HG02884 (cell line): ENCODE data around the gene S1PR1.

Experiments
- ATAC-seq: cut with Tn5 transposase; IDR thresholded peaks from one replicate; pipeline ENCODE4 v1.9.1; 2021; ENCODE audit warnings: mild to moderate bottlenecking, moderate library complexity; ENCODE audit not compliant: unreplicated experiment

S1PR1 gene

DNA sequence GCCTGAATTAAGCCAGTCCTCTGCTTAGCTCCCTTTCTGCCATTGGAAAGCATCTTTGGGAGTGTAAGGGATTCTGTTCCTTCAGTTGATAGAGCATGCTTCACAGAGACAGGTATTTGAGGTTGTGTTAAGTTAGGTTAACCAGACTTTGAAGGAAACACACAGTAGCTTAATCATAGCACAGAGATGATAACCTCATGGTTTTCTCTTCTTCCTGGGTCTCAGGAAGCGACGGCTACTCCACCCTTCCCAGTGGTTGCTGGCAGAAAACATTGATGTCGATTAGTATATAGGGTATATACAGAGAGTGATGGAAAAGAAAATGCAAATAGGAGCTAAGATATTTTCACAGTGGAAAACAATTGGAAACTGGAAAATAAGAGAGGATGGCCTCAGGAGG lies 42.0 kb downstream of the S1PR1 start:
- ATAC-seq: no peak

DNA sequence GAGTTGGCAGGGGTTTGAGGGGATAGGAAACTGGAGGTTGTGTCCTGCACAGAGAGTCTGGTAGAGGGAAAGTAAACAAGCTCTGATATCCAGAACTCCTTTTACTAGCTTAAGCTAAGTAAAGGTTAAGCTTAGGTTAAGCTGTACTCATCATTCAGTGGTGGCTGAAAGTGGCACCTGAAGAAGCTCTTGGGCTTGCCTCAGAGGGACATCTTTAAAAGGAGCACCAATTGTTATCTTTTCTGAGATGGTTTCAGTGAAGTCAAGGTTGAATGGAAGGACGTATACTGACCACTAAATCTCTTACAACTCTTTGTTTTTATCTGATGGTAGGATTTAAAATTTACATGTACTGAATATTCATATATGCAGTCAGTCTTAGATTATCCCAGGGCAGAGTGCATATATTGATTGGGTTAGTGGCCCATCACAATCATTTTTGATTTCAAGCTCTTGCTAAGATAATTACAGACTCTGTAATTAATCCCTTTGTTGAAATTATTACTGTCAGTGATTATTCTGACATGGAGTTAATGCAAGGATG lies 43.3 kb downstream of the S1PR1 start:
- ATAC-seq: no peak

DNA sequence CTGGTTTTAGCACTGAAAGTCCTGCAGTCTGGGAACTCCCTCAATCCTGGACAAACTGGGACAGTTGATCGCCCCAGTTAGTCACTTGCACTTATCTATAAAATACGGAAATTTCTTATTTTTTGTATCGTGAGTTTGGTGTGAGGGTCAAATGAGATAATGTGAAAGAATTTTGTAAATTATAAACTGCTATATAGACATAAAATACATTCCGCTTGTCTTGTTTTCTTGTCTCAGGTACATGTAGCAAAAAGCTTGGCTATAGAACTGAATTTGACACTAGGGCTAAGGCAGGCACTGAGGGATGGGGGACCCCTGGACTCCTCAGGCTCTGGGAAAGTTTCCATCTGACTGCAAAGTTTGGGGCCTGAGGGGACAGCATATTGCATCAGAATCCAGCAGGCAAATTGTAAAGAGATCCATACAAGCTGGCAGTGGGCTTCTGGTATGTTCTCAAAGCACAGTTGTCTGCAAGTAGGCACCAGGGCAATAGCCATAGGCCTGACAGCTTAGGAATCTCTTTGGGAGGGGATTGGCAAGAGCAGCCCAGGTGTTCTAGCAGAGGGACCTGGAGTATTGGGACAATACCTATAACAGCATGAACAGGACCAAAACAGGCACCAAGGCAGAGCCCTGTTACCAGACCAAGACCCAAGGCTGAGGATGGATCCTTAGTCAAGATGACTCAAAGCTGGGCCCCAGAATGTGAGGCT lies 44.3 kb downstream of the S1PR1 start:
- no peak for ATAC-seq

DNA sequence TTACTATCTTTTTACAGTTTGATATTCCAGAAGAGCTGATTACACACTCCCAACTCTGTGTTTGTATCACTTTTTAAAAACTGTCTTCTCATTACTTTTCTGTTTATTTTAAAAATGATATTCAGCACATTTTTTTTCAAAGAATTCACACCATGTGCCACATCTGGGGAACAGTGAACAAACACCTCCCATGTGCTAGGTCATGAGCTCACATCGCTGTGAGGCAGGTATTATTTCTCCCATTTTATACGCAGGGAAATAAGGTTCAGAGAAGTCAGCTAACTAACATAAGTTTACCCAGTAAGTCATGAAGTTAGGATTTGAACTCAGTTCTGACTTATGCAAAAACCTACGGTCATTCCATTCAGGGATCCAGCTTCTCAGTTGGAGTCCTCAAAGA lies 44.9 kb downstream of the S1PR1 start:
- ATAC-seq: no peak

DNA sequence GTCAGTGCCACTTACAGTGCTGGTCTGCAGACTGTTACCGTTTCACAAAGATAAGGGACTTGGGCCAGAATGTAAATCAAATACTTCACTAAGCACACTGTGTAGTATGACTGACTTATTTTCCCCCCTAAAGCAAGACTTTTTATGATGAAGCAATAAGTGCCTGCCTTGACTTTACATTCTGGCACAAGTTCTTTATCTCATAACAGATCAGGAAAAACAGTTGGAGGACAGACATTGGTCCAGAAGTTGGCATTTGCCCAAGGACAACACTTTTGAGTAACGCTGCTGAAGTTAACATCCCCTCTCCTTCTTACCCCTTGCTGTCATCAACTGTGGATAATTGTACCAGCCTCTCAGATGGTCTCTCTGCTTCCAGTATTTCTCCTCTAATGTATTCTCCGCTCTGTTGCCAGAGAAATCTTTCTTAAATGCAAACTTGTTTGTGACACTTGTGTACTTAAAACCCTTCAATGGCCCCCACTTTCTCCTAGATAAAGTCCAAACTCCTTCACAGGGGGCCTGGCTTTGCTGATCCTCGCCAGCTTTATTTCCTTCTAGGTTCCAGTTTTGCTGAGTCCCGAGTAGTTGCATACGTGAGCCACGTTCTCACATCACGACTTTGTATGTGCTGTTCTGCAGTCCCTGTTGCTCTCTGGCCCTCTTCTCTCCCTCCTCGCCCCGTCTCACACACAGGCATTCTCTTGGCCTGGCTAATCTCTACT lies 45.7 kb downstream of the S1PR1 start:
- ATAC-seq: no peak

DNA sequence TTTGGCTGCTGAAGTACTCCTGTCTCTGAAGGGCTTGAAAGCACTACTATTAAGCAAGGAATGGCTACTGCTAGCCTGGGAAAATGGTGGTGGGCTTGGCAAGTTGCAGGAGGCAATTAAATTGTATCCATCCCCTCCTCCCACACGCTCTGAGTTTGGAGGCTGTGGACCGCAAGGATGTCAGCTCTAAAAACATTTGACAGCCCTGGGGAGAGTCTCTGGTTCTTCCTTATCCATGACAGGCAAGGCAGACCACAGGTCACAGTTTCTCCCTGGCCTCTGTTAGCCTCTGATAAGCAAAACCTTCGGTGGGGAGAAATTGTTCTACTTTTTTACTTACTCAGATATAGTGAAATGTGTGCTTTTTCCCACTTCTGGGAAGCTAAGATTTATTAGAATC lies 46.6 kb downstream of the S1PR1 start:
- ATAC-seq: no peak

DNA sequence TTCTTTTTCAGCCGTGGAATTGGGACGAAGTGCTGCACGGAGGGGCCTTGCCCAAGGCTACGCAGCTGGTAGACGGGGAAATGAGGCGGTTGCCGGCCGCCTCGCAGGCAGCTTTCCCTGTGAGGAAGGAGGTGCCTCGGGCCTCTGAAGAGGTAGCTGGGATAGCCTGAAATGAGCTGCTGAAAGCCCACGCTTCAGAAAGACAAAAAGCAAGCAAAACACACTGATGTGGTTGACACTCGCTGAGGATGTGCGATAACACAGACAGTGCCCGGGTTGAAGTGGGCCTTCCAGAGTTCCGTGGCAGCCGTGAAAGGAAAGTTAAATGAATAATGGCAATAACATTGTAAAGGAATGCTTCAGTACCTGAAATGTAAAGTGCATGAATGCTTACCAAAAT lies 47.2 kb downstream of the S1PR1 start:
- no peak for ATAC-seq

DNA sequence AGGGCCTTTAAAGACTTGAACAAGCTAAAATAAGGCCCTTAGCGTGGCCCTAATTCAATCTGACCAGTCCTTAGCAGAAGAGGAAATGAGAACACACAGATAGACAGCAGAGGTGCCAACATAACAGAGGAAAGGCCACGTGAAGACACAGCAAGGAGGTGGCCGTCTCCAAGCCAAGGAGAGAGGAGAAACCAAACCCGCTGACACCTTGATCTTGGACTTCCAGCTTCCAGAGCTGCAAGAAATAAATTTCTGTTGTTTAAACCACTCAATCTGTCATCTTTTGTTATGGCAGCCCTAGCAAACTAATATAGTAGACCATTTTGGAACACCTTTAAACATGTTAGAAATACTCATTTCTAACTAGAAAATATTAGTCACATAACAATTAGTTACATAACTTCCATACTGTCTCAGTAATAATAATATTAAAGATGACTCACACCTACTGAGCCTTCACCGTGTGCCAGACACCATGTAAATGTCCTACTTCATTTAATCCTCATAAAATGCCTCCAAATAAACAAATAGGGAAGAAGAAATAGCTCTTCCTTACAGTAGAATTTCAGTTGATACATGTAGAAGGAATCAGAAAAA lies 47.9 kb downstream of the S1PR1 start:
- ATAC-seq: no peak

DNA sequence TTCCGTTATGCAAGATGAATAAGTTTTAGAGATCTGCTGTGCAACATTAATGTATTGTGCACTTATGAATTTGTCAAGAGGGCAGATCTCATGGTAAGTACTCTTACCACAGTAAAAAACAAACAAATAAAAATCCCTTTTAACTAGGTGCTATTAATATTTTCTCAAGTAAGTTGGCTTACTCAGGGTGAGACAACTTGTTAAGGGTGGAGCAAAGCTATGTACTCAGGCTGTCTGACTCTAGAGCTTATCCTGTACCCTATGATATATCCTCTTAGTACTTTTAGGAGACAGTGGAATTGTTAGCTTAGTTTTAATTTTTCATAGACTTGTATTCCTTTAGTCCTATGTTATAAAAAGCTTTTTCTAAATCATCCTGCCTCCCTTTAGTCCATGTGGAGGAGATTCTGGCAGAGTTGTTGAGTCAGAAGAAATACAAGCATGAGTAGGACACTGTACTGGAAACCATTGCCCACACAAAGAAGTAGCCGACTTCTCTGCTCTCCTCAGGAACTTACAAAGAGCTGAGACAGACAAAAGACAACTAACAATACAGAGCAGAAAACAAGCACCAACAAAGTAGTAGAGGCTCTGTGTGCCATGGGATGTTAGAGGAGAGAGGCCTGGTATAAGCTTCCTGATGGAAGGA lies 49.2 kb downstream of the S1PR1 start:
- no peak for ATAC-seq

DNA sequence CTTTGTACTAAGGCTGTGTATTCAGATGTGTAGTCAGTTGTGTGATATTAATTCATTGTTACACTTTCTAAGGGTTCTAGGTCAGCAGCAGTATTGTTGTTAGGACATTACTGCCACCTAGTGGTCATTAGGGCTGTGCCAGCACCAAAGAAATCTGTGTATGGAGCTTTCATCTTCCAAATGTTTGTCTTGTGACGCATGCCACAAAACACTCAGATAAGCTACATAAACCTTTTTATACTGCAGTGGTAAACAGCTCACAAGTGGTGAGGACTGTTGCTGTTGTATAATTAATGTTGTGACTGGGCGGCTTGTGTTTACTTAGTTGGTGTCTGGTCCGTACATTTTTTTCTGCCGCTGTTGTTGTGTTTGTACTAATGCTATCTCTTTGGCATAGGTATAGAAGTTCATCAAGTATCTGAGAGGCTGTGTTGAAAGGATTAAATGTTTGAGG lies 51.7 kb downstream of the S1PR1 start:
- peak; percentile 37 for ATAC-seq

DNA sequence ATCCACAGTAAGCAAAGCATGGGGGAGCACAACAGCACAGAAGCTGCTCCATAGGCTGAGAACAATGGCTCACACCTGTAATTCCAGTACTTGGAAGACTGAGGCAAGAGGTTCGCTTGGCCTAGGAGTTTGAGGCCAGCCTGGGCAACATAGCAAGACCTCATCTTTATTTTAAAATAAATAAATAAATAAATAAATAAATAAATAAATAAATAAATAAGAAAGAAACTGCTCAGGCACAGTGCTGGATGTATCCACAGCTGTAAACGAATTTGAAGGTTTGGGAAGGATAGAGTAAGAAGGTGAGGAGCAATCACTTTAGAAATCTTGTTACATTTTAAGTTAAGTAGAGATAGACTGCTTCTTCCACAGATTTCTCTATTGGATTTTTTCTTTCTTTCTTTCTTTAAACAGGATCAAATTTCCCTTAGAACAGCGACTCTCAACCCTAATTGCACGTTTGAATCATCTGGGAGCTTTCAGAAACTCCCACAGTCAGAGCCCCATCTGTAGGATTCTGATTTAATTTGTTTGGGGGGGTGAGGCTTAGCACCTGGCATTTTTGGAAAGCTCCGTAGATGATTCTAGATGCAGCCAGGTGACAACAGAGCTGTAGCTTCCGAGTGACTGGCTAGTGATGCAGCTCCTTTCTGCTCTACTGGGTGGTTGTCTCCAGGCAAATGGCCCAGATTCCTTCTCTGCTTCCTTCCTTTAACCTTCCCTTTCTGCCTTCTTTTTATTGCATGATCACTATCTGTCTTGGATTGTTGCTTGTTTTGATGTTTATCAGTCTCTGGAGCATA lies 53.5 kb downstream of the S1PR1 start:
- no peak for ATAC-seq
